HCT116 (cell line): ENCODE measurements around the gene TTC16. TPM values are rescaled to one million over a fixed set of nuclear protein-coding genes. Genes with fewer than 3 reads are reported as not detected.

Experiments
- ATAC-seq: fragments of 200-7000 bp; cut with Tn5 transposase; 2 replicates; pipeline ENCODE4 v1.9.1; 2020; ENCODE audit warnings: mild to moderate bottlenecking, moderate library complexity
- BruUV-seq: library from RNA; stranded (reverse); fragments of 400-500 nt; replicated peaks from 2 replicates; lab custom pipeline; 2021; lab: Mats Ljungman, UMichigan
- CTCF ChIA-PET: fragments of 300-600 bp; sonication (Branson Sonifier 250); formaldehyde crosslinking; loops from one replicate; lab custom pipeline; 2021; ENCODE audit warnings: antibody characterized with exemption; lab: Charles Lee
- POLR2A ChIA-PET: fragments of 300-600, 350-600 bp; sonication (Branson Sonifier 250); formaldehyde crosslinking; loops from one replicate; lab custom pipeline; 2021; ENCODE audit warnings: antibody characterized with exemption; lab: Charles Lee
- RAD21 ChIA-PET, 2 experiments: fragments of 300-600 bp; sonication (Branson Sonifier 250); formaldehyde crosslinking; loops; one replicate each; lab custom pipeline; 2023; ENCODE audit warnings: low total read pairs in 2 of 2; ENCODE audit not compliant: uncharacterized antibody in 2 of 2, unreplicated experiment in 2 of 2, low non-redundant PET in 1 of 2; lab: Charles Lee
- DNase-seq: peaks from one replicate; pipeline ENCODE4 v3.0.0-alpha.2; 2010; ENCODE audit warnings: low read depth, low spot score
- H2AFZ ChIP-seq: fragments of 200-600 bp; shearing (Covaris generic), sonication (generic); 2 replicates; pipeline ENCODE4 v1.6.1; 2017; ENCODE audit warnings: low read depth, mixed run types, mixed read lengths, antibody characterized with exemption, low read length; ENCODE audit not compliant: poor library complexity, severe bottlenecking
- H3K27ac ChIP-seq: 2 replicates; pipeline ENCODE4 v1.5.1; 2012; ENCODE audit warnings: low read depth, low read length
- H3K27me3 ChIP-seq: fragments of 200-600 bp; sonication (generic); 2 replicates; pipeline ENCODE4 v1.6.1; 2016; ENCODE audit warnings: mixed run types, low read length, mixed read lengths; ENCODE audit not compliant: insufficient read depth
- H3K36me3 ChIP-seq, 2 experiments: fragments of 200-500 bp in 1 of 2; fragments of 200-600 bp in 1 of 2; sonication (Bioruptor generic) in 1 of 2; sonication (generic) in 1 of 2; 2 replicates each; pipeline versions ENCODE4 v1.5.1 to v1.6.1; 2014 to 2016; ENCODE audit warnings: low read length in 2 of 2, inconsistent platforms in 1 of 2, mixed read lengths in 1 of 2, mixed run types in 1 of 2; ENCODE audit not compliant: insufficient read depth in 2 of 2, control insufficient read depth in 1 of 2
- H3K4me1 ChIP-seq, 2 experiments: fragments of 200-600 bp in 1 of 2; sonication (generic) in 1 of 2; 2 replicates each; pipeline versions ENCODE4 v1.5.1 to v1.6.1; 2012 to 2017; ENCODE audit warnings: low read length in 2 of 2, inconsistent platforms in 1 of 2, mild to moderate bottlenecking in 1 of 2, mixed read lengths in 1 of 2, mixed run types in 1 of 2, moderate library complexity in 1 of 2; ENCODE audit not compliant: insufficient read depth in 2 of 2, control insufficient read depth in 1 of 2
- H3K4me2 ChIP-seq: fragments of 200-600 bp; sonication (generic); 2 replicates; pipeline ENCODE4 v1.6.1; 2017; ENCODE audit warnings: mixed run types, low read length, mixed read lengths
- H3K4me3 ChIP-seq, 2 experiments: fragments of 200-600 bp in 1 of 2; sonication (generic) in 1 of 2; replicated peaks in 1 of 2; 2 replicates each; pipeline ENCODE4 v1.5.1; 2011 to 2016; ENCODE audit warnings: low read length in 2 of 2, control low read depth in 1 of 2, low read depth in 1 of 2, mild to moderate bottlenecking in 1 of 2, mixed read lengths in 1 of 2, mixed run types in 1 of 2
- H3K79me2 ChIP-seq: fragments of 200-600 bp; sonication (generic); 2 replicates; pipeline ENCODE4 v1.6.1; 2017; ENCODE audit warnings: mild to moderate bottlenecking, mixed run types, low read length, moderate library complexity, mixed read lengths; ENCODE audit not compliant: insufficient read depth
- H3K9ac ChIP-seq: fragments of 200-600 bp; sonication (generic); 2 replicates; pipeline ENCODE4 v1.6.1; 2016; ENCODE audit warnings: low read length, mixed read lengths
- H3K9me2 ChIP-seq: fragments of 200-600 bp; sonication (generic), shearing (Covaris generic); 2 replicates; pipeline ENCODE4 v1.6.1; 2017; ENCODE audit warnings: mixed run types, mild to moderate bottlenecking, moderate library complexity; ENCODE audit not compliant: insufficient read depth
- H3K9me3 ChIP-seq, 2 experiments: fragments of 200-500 bp in 1 of 2; fragments of 200-600 bp in 1 of 2; sonication (Bioruptor generic) in 1 of 2; sonication (generic) in 1 of 2; 2 replicates each; pipeline ENCODE4 v1.6.1; 2014 to 2017; ENCODE audit warnings: low read length in 2 of 2, mixed read lengths in 2 of 2, inconsistent platforms in 1 of 2, low read depth in 1 of 2, mild to moderate bottlenecking in 1 of 2, mixed run types in 1 of 2, moderate library complexity in 1 of 2; ENCODE audit not compliant: control insufficient read depth in 1 of 2, insufficient read depth in 1 of 2
- H4K20me1 ChIP-seq: fragments of 200-600 bp; sonication (generic), shearing (Covaris generic); 2 replicates; pipeline ENCODE4 v1.6.1; 2017; ENCODE audit warnings: mixed run types, mild to moderate bottlenecking, moderate library complexity; ENCODE audit not compliant: insufficient read depth
- CBX3 ChIP-seq: IDR thresholded peaks from 2 replicates; pipeline ENCODE4 v1.6.1; 2012; ENCODE audit warnings: low read depth
- CEBPB ChIP-seq: IDR thresholded peaks from 2 replicates; pipeline ENCODE4 v1.6.1; 2012; ENCODE audit warnings: low read depth
- CTCF ChIP-seq, 3 experiments: fragments of 200-600 bp in 1 of 3; sonication (generic) in 1 of 3; IDR thresholded peaks in 2 of 3; conservative IDR thresholded peaks in 1 of 3; 2 replicates each; pipeline ENCODE4 v1.5.1; 2012 to 2017; ENCODE audit warnings: low read depth in 2 of 3, low read length in 2 of 3, antibody characterized with exemption in 1 of 3, borderline replicate concordance in 1 of 3, control low read depth in 1 of 3, mild to moderate bottlenecking in 1 of 3, mixed read lengths in 1 of 3, mixed run types in 1 of 3, moderate library complexity in 1 of 3; ENCODE audit not compliant: insufficient read depth in 1 of 3
- EGR1 ChIP-seq: IDR thresholded peaks from 2 replicates; pipeline ENCODE4 v1.6.1; 2012; ENCODE audit warnings: low read depth
- ELF1 ChIP-seq: IDR thresholded peaks from 2 replicates; pipeline ENCODE4 v1.6.1; 2012; ENCODE audit warnings: low read depth, borderline replicate concordance
- EZH2 ChIP-seq: fragments of 200-600 bp; sonication (generic); IDR thresholded peaks from 2 replicates; pipeline ENCODE4 v1.6.1; 2017; ENCODE audit warnings: antibody characterized with exemption, mixed run types
- EZH2phosphoT487 ChIP-seq: fragments of 200-600 bp; IDR thresholded peaks from 2 replicates; pipeline ENCODE4 v1.6.1; 2018; ENCODE audit warnings: antibody characterized with exemption, borderline replicate concordance
- FOSL1 ChIP-seq: IDR thresholded peaks from 2 replicates; pipeline ENCODE4 v1.6.1; 2012; ENCODE audit warnings: low read depth
- JUND ChIP-seq: IDR thresholded peaks from 2 replicates; pipeline ENCODE4 v1.6.1; 2012
- MAX ChIP-seq: IDR thresholded peaks from 2 replicates; pipeline ENCODE4 v1.6.1; 2012
- POLR2A ChIP-seq: IDR thresholded peaks from 2 replicates; pipeline ENCODE4 v1.7.0; 2011; ENCODE audit warnings: borderline replicate concordance; ENCODE audit not compliant: insufficient read depth, insufficient read length; ENCODE audit errors: extremely low read depth
- POLR2AphosphoS5 ChIP-seq: IDR thresholded peaks from 2 replicates; pipeline ENCODE4 v1.6.1; 2011; ENCODE audit warnings: mild to moderate bottlenecking, low read depth, low read length, moderate library complexity
- RAD21 ChIP-seq: IDR thresholded peaks from 2 replicates; pipeline ENCODE4 v1.6.1; 2012; ENCODE audit warnings: low read depth, mild to moderate bottlenecking
- REST ChIP-seq: IDR thresholded peaks from 2 replicates; pipeline ENCODE4 v1.6.1; 2012; ENCODE audit warnings: low read depth
- SP1 ChIP-seq: IDR thresholded peaks from 2 replicates; pipeline ENCODE4 v1.6.1; 2012; ENCODE audit warnings: low read depth
- TCF7L2 ChIP-seq: IDR thresholded peaks from 2 replicates; pipeline ENCODE4 v1.7.0; 2011; ENCODE audit warnings: borderline replicate concordance, inconsistent platforms; ENCODE audit not compliant: insufficient read depth, insufficient read length; ENCODE audit errors: extremely low read depth
- YY1 ChIP-seq: IDR thresholded peaks from 2 replicates; pipeline ENCODE4 v1.6.1; 2011; ENCODE audit warnings: low read length, low read depth, moderate library complexity, mild to moderate bottlenecking; ENCODE audit not compliant: insufficient replicate concordance; ENCODE audit errors: extremely low read depth
- ZFX ChIP-seq: fragments of 450-650 bp; IDR thresholded peaks from 2 replicates; pipeline ENCODE4 v1.6.1; 2017
- ZNF274 ChIP-seq: fragments of 200-500 bp; sonication (Bioruptor generic); IDR thresholded peaks from 2 replicates; pipeline ENCODE4 v1.6.1; 2014; ENCODE audit warnings: mild to moderate bottlenecking, low read depth, low read length, inconsistent platforms
- intact Hi-C: fragments of 100-400 bp; cut with micrococcal nuclease; formaldehyde crosslinking; loops from 2 replicates; pipeline ENCODE4 v1.10.0; 2022
- total RNA-seq: library from RNA; stranded (reverse); gene quantifications from one replicate; pipeline ENCODE4 v1.2.1, GENCODE V29; 2021; ENCODE audit not compliant: unreplicated experiment
- TF ChIP-seq, protein P1 (sequence below): IDR thresholded peaks from 2 replicates; pipeline ENCODE4 v1.6.1; 2011; ENCODE audit warnings: mild to moderate bottlenecking, low read length, moderate library complexity; ENCODE audit not compliant: insufficient replicate concordance; ENCODE audit errors: extremely low read depth

TTC16 gene
- total RNA-seq, 1 experiment from 2014 or later = not detected

DNA sequence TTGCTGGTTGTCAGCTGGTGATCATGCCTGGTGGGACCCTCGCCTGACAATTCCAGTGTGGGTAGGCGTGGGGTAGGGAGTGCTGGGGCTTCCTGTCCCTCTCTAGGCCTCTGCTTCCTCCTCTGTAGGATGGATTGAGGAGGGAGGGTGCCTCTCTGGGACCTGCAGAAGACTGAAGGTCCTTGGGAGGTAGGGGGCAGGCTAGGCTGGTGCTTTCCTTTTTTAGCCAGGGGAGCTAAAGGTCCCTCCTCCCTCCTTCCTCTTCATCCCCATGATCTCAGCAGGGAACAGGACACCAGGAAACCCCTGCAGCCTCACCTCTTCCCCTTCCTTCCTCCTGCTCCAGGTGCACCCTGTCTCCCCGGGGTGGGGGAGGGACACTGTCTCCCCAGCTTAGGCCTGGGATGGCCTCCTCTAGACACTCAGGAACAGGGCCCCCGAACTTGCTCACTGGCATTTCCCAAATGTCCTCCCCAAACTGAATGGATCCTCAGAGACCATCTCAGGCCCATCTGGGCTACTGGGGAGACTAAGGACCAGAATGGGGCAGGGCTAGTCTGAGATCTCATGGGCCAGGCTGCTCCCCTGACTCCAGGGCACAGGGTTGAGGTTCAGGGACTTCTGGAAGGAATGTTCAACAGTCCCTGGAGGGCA, 54.2 kb downstream of the TTC16 start:
- H3K9ac ChIP-seq = 0 out of 2 replicates have a peak overlapping the region, but pooled peaks have one; percentile 57
- TF ChIP-seq EGR1 = no peak
- TF ChIP-seq EZH2 = no peak
- TF ChIP-seq EZH2phosphoT487 = no peak
- TF ChIP-seq FOSL1 = no peak
- no peak for TF ChIP-seq ZNF274
- TF ChIP-seq SP1 = no peak
- no peak for TF ChIP-seq ZFX
- no peak for TF ChIP-seq ELF1
- TF ChIP-seq RAD21 = no peak
- no peak for TF ChIP-seq YY1
- TF ChIP-seq CEBPB = no peak
- no peak for TF ChIP-seq MAX
- TF ChIP-seq POLR2AphosphoS5 = no peak
- no peak for TF ChIP-seq JUND
- TF ChIP-seq REST = no peak
- TF ChIP-seq CBX3 = no peak
- no peak for TF ChIP-seq POLR2A
- no peak for TF ChIP-seq CTCF (IDR thresholded peaks at IDR 0.05 in 2 of 3, conservative IDR thresholded peaks at IDR 0.05 in 1 of 3; ENCODE audit: borderline replicate concordance in 1 of 3, insufficient read depth in 1 of 3, low read depth in 2 of 3, low read length in 2 of 3)
- TF ChIP-seq TCF7L2 = no peak
- TF ChIP-seq, protein P1, sequence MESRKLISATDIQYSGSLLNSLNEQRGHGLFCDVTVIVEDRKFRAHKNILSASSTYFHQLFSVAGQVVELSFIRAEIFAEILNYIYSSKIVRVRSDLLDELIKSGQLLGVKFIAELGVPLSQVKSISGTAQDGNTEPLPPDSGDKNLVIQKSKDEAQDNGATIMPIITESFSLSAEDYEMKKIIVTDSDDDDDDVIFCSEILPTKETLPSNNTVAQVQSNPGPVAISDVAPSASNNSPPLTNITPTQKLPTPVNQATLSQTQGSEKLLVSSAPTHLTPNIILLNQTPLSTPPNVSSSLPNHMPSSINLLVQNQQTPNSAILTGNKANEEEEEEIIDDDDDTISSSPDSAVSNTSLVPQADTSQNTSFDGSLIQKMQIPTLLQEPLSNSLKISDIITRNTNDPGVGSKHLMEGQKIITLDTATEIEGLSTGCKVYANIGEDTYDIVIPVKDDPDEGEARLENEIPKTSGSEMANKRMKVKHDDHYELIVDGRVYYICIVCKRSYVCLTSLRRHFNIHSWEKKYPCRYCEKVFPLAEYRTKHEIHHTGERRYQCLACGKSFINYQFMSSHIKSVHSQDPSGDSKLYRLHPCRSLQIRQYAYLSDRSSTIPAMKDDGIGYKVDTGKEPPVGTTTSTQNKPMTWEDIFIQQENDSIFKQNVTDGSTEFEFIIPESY = no peak
- ChIA-PET POLR2A (interaction anchor here (1.1 to 1.7 kb wide), 2 partner anchors 33 to 35 kb away, joined by 3 to 10 read pairs; partner anchors contain the start of gene TOR2A), RAD21 (no interaction called here), CTCF (interaction anchor here (1.0 to 2.2 kb wide), 4 partner anchors 15 to 136 kb away, joined by 3 to 24 read pairs (median 5); partner anchors contain the start of genes CDK9 and TOR2A)
- no peaks in the 10 kb centered on the region for H3K79me2 ChIP-seq
- H3K27me3 ChIP-seq = no peaks in the 10 kb centered on the region
- H3K9me2 ChIP-seq = no peaks in the 10 kb centered on the region
- peak overlapping the region; percentile 34; the same call in 1 of the 2 replicates for H3K27ac ChIP-seq
- BruUV-seq = no TSS peak
- no peaks in the 10 kb centered on the region for H3K9me3 ChIP-seq
- peak overlapping the region; percentile 96 for H3K4me2 ChIP-seq
- no peak for DNase-seq
- no peak overlapping the region for H2AFZ ChIP-seq
- peaks cover 13 to 21% of the 10 kb centered on the region in 2 experiments for H3K4me1 ChIP-seq
- no peaks in the 10 kb centered on the region for H4K20me1 ChIP-seq
- H3K4me3 ChIP-seq = 0 out of 4 replicates have a peak overlapping the region, but pooled peaks of 1 of the 2 experiments have one; percentile 60
- ATAC-seq = no peak
- intact Hi-C loops = no loop called here
- no peaks in the 10 kb centered on the region for H3K36me3 ChIP-seq
